CD4-positive, alpha-beta T cell (primary cell): Measurements from ENCODE around the gene SUSD6. TPM values are rescaled to one million over a fixed set of nuclear protein-coding genes. Genes with fewer than 3 reads are reported as not detected.

ENCODE experiments used
- ATAC-seq: fragments of 200-7000 bp; cut with Tn5 transposase; one replicate; pipeline ENCODE4 v1.10.0; 2022; ENCODE audit warnings: mild to moderate bottlenecking; ENCODE audit not compliant: poor library complexity
- CTCF ChIA-PET: fragments of 350-600 bp; sonication (Branson Sonifier 250); formaldehyde crosslinking; loops from one replicate; lab custom pipeline; 2021; ENCODE audit warnings: antibody characterized with exemption, inconsistent platforms; lab: Charles Lee
- POLR2A ChIA-PET: fragments of 350-600 bp; sonication (Branson Sonifier 250); formaldehyde crosslinking; loops from one replicate; lab custom pipeline; 2021; ENCODE audit warnings: antibody characterized with exemption, inconsistent platforms; lab: Charles Lee
- DNase-seq, 14 experiments: peaks; one replicate each; pipeline ENCODE4 v3.0.0-alpha.2; 2013 to 2020; ENCODE audit warnings: mixed read lengths in 2 of 14
- H3K27ac ChIP-seq, 2 donors: one replicate each; pipeline versions ENCODE4 v1.5.1 to v1.7.0; 2013; ENCODE audit warnings: low read length in 2 of 2, low read depth in 1 of 2, mild to moderate bottlenecking in 1 of 2
- H3K27me3 ChIP-seq, 2 experiments: 1 replicate in 1 of 2; 2 replicates in 1 of 2; pipeline versions ENCODE4 v1.6.1 to v1.7.0; 2013; ENCODE audit warnings: low read length in 2 of 2, control low read depth in 1 of 2, mild to moderate bottlenecking in 1 of 2, moderate library complexity in 1 of 2; ENCODE audit not compliant: insufficient read depth in 2 of 2, control insufficient read depth in 1 of 2
- H3K36me3 ChIP-seq: one replicate; pipeline ENCODE4 v1.6.1; 2013; ENCODE audit warnings: low read length, control low read depth; ENCODE audit not compliant: insufficient read depth
- H3K4me1 ChIP-seq: one replicate; pipeline ENCODE4 v1.6.1; 2013; ENCODE audit warnings: low read length, control low read depth; ENCODE audit not compliant: insufficient read depth
- H3K4me3 ChIP-seq: one replicate; pipeline ENCODE4 v1.5.1; 2013; ENCODE audit warnings: mild to moderate bottlenecking, low read length, moderate library complexity
- H3K9me3 ChIP-seq, 2 experiments: 1 replicate in 1 of 2; 2 replicates in 1 of 2; pipeline versions ENCODE4 v1.6.1 to v1.7.0; 2013; ENCODE audit warnings: low read length in 2 of 2, mild to moderate bottlenecking in 2 of 2, control low read depth in 1 of 2, moderate library complexity in 1 of 2; ENCODE audit not compliant: control insufficient read depth in 1 of 2, insufficient read depth in 1 of 2
- H3K27ac Mint-ChIP-seq: one replicate; pipeline ENCODE4 v1.8.0; 2020; ENCODE audit warnings: mixed read lengths
- H3K27me3 Mint-ChIP-seq: one replicate; pipeline ENCODE4 v1.8.0; 2021; ENCODE audit warnings: mixed read lengths
- H3K36me3 Mint-ChIP-seq: one replicate; pipeline ENCODE4 v1.8.0; 2021; ENCODE audit warnings: low read depth, mixed read lengths
- H3K4me1 Mint-ChIP-seq: one replicate; pipeline ENCODE4 v1.8.0; 2021; ENCODE audit warnings: low read depth, mixed read lengths
- H3K4me3 Mint-ChIP-seq: one replicate; pipeline ENCODE4 v1.8.0; 2020; ENCODE audit warnings: mild to moderate bottlenecking, mixed read lengths
- H3K9me3 Mint-ChIP-seq: one replicate; pipeline ENCODE4 v1.8.0; 2020; ENCODE audit warnings: mixed read lengths
- CTCF ChIP-seq: fragments of 200-600 bp; IDR thresholded peaks from one replicate; pipeline ENCODE4 v1.8.0; 2022; ENCODE audit warnings: antibody characterized with exemption, mild to moderate bottlenecking
- intact Hi-C, 2 experiments: fragments of 100-400 bp; cut with DNase I in 1 of 2; cut with micrococcal nuclease in 1 of 2; formaldehyde crosslinking; loops; one replicate each; pipeline versions ENCODE4 v1.15.1 to v1.9.0; 2023 to 2025; cut with DNase I, micrococcal nuclease
- total RNA-seq, 174 experiments: library from RNA in 2 of 174; stranded (reverse) in 2 of 174; gene quantifications; one replicate each; pipeline ENCODE4 v1.2.3 and lab custom pipeline; 2021 to 2026

SUSD6 gene
- total RNA-seq, 2 experiments from 2014 or later = 93.7 to 95.1 TPM

- Mint-ChIP-seq H3K27me3 (no peaks in the 10 kb centered on the region), H3K9me3 (no peaks in the 10 kb centered on the region), H3K27ac (peak overlapping the region; percentile 94), H3K36me3 (peaks cover 8% of the 10 kb centered on the region), H3K4me1 (peaks cover 47% of the 10 kb centered on the region), H3K4me3 (peak overlapping the region; percentile 90)
- TF ChIP-seq CTCF = no peak
- DNase-seq (peak in 2 of 14 experiments; percentile 22 to 32), ATAC-seq (no peak)
- Histone ChIP-seq H3K4me1 (peaks cover 49% of the 10 kb centered on the region), H3K27ac (peak overlapping the region; percentile 68 to 70), H3K36me3 (no peaks in the 10 kb centered on the region), H3K4me3 (peak overlapping the region; percentile 62), H3K9me3 (no peaks in the 10 kb centered on the region), H3K27me3 (no peaks in the 10 kb centered on the region)
- CTCF ChIA-PET = interaction anchor here (0.7 kb wide), 1 partner anchor 117 kb away, joined by 3 read pairs; no protein-coding TSS in a partner anchor
- POLR2A ChIA-PET = interaction anchor here (0.7 to 5.5 kb wide), 12 partner anchors 9 to 156 kb away, joined by 3 to 70 read pairs (median 4); partner anchors contain the start of gene SRSF5
- intact Hi-C loops = loop anchor here (5.0 to 10.0 kb wide), 4 partner anchors 37 to 1035 kb away; partner anchors contain the start of genes SRSF5 (in 1 of the 2) and TTC9 (in 1 of the 2)
Observed at GRCh38 chr14:69610020-69610873, 1.1 kb upstream of the SUSD6 start.

GRCh38 chr14:69610874-69611171, 573 bp upstream of the SUSD6 start:
- no peak for DNase-seq
- TF ChIP-seq CTCF = no peak
- Histone ChIP-seq H3K4me1 (peaks cover 55% of the 10 kb centered on the region), H3K27ac (peak overlapping the region; percentile 68 to 70), H3K27me3 (no peaks in the 10 kb centered on the region), H3K36me3 (no peaks in the 10 kb centered on the region), H3K9me3 (no peaks in the 10 kb centered on the region), H3K4me3 (peak overlapping the region; percentile 62)
- ChIA-PET POLR2A (interaction anchor here (0.7 to 5.5 kb wide), 12 partner anchors 9 to 156 kb away, joined by 3 to 70 read pairs (median 4); partner anchors contain the start of gene SRSF5), CTCF (interaction anchor here (0.7 to 1.9 kb wide), 3 partner anchors 11 to 116 kb away, joined by 3 to 6 read pairs (median 4); no protein-coding TSS in a partner anchor)
- Mint-ChIP-seq H3K36me3 (peaks cover 8% of the 10 kb centered on the region), H3K27me3 (no peaks in the 10 kb centered on the region), H3K27ac (peak overlapping the region; percentile 94), H3K4me1 (peaks cover 53% of the 10 kb centered on the region), H3K9me3 (no peaks in the 10 kb centered on the region), H3K4me3 (peak overlapping the region; percentile 90)
- ATAC-seq = no peak
- intact Hi-C loops = loop anchor here (1.0 to 10.0 kb wide), 5 partner anchors 36 to 1034 kb away; partner anchors contain the start of genes SRSF5 (in 2 of the 2) and TTC9 (in 1 of the 2)

- Histone ChIP-seq H3K27ac (peak overlapping the region; percentile 74 to 92), H3K36me3 (no peaks in the 10 kb centered on the region), H3K9me3 (no peaks in the 10 kb centered on the region), H3K4me3 (peak overlapping the region; percentile 91), H3K4me1 (peaks cover 63% of the 10 kb centered on the region), H3K27me3 (no peaks in the 10 kb centered on the region)
- TF ChIP-seq CTCF = no peak
- H3K27ac Mint-ChIP-seq = peak overlapping the region; percentile 93
- CTCF ChIA-PET = interaction anchor here (1.1 to 1.9 kb wide), 4 partner anchors 10 to 74 kb away, joined by 3 to 6 read pairs (median 4); no protein-coding TSS in a partner anchor
- no peaks in the 10 kb centered on the region for H3K9me3 Mint-ChIP-seq
- peak overlapping the region; percentile 90 for H3K4me3 Mint-ChIP-seq
- peak in 12 of 14 experiments; percentile 14 to 76 (median 38) for DNase-seq
- ATAC-seq = peak; percentile 24
- intact Hi-C loops = loop anchor here (5.0 to 10.0 kb wide), 4 partner anchors 35 to 1033 kb away; partner anchors contain the start of genes SRSF5 (in 1 of the 2) and TTC9 (in 1 of the 2)
- POLR2A ChIA-PET = interaction anchor here (0.7 to 5.5 kb wide), 12 partner anchors 13 to 214 kb away, joined by 3 to 70 read pairs (median 4); partner anchors contain the start of genes ERH and SRSF5
- H3K36me3 Mint-ChIP-seq = peaks cover 8% of the 10 kb centered on the region
- H3K4me1 Mint-ChIP-seq = peaks cover 66% of the 10 kb centered on the region
- no peaks in the 10 kb centered on the region for H3K27me3 Mint-ChIP-seq
Observed at GRCh38 chr14:69612014-69612782, 802 bp downstream of the SUSD6 start.
